ENCODE measurements around the gene WDR90.
A peak's percentile ranks its signal among the peaks of the same experiment; 100 is the strongest.

WDR90 gene

DNA sequence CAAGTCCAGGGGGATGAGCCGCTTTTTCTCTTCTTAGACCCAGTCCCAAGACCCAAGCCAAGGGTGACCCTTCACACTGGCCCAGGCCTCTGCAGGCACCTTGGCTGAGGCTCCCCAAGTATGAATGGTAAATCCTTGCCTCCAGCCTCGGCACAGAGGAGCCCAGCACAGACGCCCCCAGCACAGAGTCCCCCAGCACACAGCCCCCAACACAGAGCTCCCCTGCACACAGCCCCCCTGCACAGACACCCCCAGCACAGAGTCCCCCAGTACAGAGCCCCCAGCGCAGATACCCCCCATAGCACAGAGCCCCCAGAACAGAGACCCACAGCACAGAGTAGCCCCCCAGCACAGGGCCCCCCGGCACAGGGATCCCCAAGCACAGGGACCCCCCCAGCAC is 8.6 kb upstream of the WDR90 start:
- Mint-ChIP-seq H3K27ac (no peak overlapping the region), H3K27me3 (ENCODE audit: low read depth, poor library complexity) (peaks cover 24% of the 10 kb centered on the region), H3K4me1 (peaks cover 52% of the 10 kb centered on the region), H3K36me3 (ENCODE audit: low read depth) (peaks cover 6% of the 10 kb centered on the region), H3K4me3 (peak overlapping the region; percentile 78), H3K9me3 (no peaks in the 10 kb centered on the region)
- no peak for DNase-seq
- TF ChIP-seq, protein P1, sequence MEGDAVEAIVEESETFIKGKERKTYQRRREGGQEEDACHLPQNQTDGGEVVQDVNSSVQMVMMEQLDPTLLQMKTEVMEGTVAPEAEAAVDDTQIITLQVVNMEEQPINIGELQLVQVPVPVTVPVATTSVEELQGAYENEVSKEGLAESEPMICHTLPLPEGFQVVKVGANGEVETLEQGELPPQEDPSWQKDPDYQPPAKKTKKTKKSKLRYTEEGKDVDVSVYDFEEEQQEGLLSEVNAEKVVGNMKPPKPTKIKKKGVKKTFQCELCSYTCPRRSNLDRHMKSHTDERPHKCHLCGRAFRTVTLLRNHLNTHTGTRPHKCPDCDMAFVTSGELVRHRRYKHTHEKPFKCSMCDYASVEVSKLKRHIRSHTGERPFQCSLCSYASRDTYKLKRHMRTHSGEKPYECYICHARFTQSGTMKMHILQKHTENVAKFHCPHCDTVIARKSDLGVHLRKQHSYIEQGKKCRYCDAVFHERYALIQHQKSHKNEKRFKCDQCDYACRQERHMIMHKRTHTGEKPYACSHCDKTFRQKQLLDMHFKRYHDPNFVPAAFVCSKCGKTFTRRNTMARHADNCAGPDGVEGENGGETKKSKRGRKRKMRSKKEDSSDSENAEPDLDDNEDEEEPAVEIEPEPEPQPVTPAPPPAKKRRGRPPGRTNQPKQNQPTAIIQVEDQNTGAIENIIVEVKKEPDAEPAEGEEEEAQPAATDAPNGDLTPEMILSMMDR (IDR thresholded peaks at IDR 0.05): no peak

DNA sequence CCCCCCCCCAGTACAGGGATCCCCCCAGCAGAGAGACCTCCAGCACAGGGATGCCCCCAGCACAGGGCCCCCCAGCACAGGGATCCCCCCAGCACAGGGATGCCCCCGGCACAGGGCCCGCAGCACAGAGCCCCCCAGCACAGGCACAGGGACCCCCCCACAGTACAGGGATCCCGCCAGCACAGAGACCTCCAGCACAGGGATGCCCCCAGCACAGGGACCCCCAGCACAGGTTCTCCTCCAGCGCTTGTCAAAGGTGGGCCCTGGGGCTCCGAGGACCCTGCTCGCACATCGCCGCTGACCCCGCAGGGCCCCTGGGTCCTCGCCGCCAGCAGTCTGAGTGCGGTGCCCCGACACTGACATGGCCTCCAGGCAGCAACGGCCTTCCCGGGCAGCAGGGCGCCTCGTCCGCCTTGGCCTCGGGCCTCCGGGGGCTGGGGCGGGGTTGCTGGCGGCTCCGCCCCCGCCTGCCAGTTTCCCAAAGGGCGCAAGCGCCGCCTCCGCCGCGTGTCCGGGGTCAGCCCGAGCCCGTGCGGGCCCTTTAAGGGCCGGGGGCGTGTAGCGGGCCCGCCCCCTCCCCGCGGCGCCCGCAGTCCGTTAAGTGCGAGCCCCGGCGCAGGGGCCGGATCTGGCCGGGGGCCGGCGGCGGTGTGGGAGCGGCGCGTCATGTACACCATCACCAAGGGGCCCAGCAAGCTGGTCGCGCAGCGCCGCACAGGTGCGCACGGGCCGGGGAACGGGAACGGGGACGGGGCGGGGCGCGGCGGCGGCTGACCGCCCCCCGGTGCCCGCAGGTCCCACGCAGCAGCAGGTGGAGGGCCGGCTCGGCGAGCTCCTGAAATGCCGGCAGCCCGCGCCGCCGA is 7.6 kb upstream of the WDR90 start, which contains the start of gene MCRIP2:
MCRIP2 (plus strand) TSS at position 503 of the 863 bp plus-strand sequence; CDS start at position 667, 164 bp downstream.
- Mint-ChIP-seq H3K4me3 (peak within 1 kb of the TSS; percentile 78), H3K9me3 (no peaks in the 10 kb centered on the region), H3K4me1 (peaks cover 52% of the 10 kb centered on the region), H3K36me3 (ENCODE audit: low read depth) (peaks cover 6% of the 10 kb centered on the region), H3K27ac (no peak within 1 kb of the TSS), H3K27me3 (ENCODE audit: low read depth, poor library complexity) (peaks cover 21% of the 10 kb centered on the region)
- TF ChIP-seq, protein P1 (IDR thresholded peaks at IDR 0.05): no peak
- peak; percentile 88 for DNase-seq

DNA sequence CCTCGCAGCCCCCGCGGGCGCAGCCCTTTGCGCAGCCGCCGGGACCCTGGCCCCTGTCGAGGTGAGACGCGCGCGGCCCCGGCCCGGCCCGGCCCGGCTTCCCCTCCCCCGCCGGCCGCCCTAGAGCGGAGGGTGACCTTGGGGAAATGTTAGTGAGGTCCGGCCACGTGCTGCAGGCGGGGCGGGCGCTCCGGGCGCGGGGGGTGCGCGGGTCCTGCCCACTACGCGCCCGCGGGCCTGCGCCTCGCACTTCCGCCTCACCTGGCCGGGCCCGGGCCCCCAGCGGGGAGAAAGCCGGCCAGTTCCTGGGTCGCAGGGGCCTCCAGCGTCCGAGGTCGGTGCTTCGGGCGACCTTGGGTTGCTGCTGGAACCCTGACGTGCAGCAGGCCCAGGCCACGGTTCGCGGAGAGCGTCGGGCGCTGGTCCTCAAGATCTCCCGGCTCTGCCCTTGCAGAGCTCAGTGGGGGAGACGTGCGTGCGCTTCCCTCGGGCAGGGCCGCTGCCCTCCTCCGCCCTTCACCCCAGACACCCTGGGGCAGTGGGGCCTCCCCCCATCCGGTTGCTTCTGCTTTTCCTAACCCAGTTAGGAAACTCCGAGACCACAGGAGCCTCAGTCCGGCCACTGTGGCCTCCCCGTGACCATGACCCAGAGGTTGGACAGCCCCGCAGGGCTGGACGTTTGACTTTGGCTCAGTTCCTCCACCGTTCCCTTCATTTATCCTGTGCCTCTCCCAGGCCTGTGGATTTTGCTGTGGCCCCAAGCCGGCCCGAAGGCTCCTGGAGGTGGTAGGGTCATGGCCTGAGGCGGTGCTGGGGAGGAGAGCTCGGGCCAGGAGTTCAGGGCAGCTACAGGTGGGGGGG is 6.7 kb upstream of the WDR90 start:
- peak; percentile 61 for DNase-seq
- Mint-ChIP-seq H3K4me3 (peak overlapping the region; percentile 77), H3K27ac (no peak overlapping the region), H3K27me3 (ENCODE audit: low read depth, poor library complexity) (peaks cover 18% of the 10 kb centered on the region), H3K9me3 (no peaks in the 10 kb centered on the region), H3K36me3 (ENCODE audit: low read depth) (peaks cover 6% of the 10 kb centered on the region), H3K4me1 (peaks cover 49% of the 10 kb centered on the region)
- TF ChIP-seq, protein P1 (IDR thresholded peaks at IDR 0.05): no peak

DNA sequence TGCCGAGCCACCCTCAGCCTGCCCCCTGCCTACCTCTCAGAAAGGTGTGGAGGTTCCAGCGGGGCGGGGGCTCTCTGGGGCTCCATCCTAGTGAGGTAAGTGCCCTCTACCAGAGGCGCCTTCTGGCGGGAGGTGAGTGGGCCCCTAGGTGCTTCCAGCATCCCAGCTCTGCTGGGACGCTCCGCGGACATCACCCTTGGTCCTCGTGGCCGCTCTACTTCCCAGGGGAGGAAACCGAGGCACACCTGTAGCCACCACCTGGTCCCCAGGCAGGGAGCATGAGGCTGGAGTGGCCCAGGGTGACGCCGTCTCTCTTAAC is 6.2 kb upstream of the WDR90 start:
- H3K36me3 Mint-ChIP-seq (ENCODE audit: low read depth): peaks cover 6% of the 10 kb centered on the region
- H3K9me3 Mint-ChIP-seq: no peaks in the 10 kb centered on the region
- H3K27me3 Mint-ChIP-seq (ENCODE audit: low read depth, poor library complexity): peaks cover 18% of the 10 kb centered on the region
- H3K4me3 Mint-ChIP-seq: peak overlapping the region; percentile 77
- no peak overlapping the region for H3K27ac Mint-ChIP-seq
- TF ChIP-seq, protein P1 (IDR thresholded peaks at IDR 0.05): no peak
- no peak for DNase-seq
- H3K4me1 Mint-ChIP-seq: peaks cover 46% of the 10 kb centered on the region

DNA sequence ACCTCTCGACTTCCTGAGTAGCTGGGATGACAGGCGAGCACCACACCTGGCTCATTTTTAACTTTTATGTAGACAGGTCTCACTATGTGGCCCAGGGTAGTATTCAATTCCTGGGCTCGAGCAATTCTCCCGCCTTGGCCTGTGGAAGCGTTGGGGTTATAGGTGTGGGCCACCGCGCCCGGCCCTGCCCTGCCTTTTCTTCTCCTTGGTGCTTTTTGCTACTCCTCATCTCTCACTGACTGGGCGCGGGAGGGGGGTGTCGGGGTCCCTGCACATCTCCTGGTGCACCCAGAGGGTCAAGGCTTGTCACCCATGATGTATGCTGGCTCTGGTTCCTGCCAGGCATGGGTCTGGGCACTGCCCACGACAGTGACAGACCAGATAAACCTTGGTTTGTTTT is 4.6 kb upstream of the WDR90 start:
- H3K9me3 Mint-ChIP-seq: no peaks in the 10 kb centered on the region
- TF ChIP-seq, protein P1 (IDR thresholded peaks at IDR 0.05): no peak
- no peak overlapping the region for H3K4me3 Mint-ChIP-seq
- peaks cover 18% of the 10 kb centered on the region for H3K27me3 Mint-ChIP-seq (ENCODE audit: low read depth, poor library complexity)
- H3K27ac Mint-ChIP-seq: no peak overlapping the region
- peaks cover 38% of the 10 kb centered on the region for H3K4me1 Mint-ChIP-seq
- H3K36me3 Mint-ChIP-seq (ENCODE audit: low read depth): peaks cover 6% of the 10 kb centered on the region
- no peak for DNase-seq

Data from nephron progenitor cell (in vitro differentiated cells).